NCI-H345 (cell line): ENCODE data around the gene FECH.
A peak's percentile ranks its signal among the peaks of the same experiment; 100 is the strongest.
"Not testable (repeated sequence)": the region's sequence is repeated elsewhere in the genome, so short reads cannot be mapped to it uniquely, and the experiment has no call there.

Experiments used
- DNase-seq: peaks from one replicate; lab custom pipeline; 2025; lab: John Stamatoyannopoulos, UW

FECH gene, protein sequence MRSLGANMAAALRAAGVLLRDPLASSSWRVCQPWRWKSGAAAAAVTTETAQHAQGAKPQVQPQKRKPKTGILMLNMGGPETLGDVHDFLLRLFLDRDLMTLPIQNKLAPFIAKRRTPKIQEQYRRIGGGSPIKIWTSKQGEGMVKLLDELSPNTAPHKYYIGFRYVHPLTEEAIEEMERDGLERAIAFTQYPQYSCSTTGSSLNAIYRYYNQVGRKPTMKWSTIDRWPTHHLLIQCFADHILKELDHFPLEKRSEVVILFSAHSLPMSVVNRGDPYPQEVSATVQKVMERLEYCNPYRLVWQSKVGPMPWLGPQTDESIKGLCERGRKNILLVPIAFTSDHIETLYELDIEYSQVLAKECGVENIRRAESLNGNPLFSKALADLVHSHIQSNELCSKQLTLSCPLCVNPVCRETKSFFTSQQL

GRCh38 chr18:57586251-57587049, at the start of gene FECH:
Gene FECH (minus strand): TSS chr18:57586702. CDS start chr18:57586620, 82 bp downstream.
- peak; percentile 68 for DNase-seq

DNA sequence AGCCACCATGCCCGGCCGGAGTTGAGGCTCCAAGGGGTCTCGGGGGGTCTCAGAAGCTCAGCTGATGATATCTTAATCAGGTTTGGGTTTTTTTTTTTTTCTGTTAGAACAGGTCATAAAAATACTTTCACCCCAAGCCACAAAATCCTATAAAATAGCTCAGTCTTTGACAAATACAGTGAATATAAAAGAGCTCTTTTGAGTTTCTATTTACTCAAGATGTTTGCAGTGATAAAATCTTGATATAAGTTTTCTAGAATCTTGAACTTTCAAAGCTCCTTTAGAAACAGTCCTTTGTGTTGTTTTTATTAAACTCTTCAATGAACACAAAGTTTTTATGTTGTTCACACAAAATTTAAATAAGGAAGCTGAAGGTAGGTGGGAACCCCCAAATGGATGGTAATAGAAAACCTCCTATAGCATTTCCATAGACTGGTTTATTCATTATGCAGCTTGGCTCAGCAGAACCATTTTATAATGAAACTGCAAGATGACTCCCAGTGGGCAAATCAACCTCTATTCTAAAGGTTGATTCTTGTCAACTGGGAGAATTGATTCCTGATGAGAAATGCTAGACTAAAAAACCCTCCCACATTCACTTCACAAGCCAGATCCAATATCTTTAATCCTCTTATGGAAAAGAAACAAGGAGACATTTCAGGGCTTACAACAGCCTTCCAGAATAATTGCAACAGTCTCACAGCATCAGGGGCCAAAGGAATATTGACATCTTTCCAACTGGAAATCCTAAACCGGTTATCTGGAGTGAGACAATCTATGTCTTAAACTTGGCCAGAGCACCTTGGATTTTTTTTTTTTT, 48.7 kb upstream of the FECH start:
- DNase-seq: no peak

GRCh38 chr18:57631697-57632096, 45.2 kb upstream of the FECH start:
- DNase-seq: no peak

GRCh38 chr18:57630754-57631595, 44.5 kb upstream of the FECH start:
- DNase-seq: no peak

GRCh38 chr18:57630002-57630753, 43.7 kb upstream of the FECH start:
- DNase-seq: peak; percentile 92

GRCh38 chr18:57629422-57629821, 42.9 kb upstream of the FECH start:
- DNase-seq: no peak

GRCh38 chr18:57627488-57627887, 41.0 kb upstream of the FECH start:
- DNase-seq: no peak

GRCh38 chr18:57624988-57625387, 38.5 kb upstream of the FECH start:
- no peak for DNase-seq

DNA sequence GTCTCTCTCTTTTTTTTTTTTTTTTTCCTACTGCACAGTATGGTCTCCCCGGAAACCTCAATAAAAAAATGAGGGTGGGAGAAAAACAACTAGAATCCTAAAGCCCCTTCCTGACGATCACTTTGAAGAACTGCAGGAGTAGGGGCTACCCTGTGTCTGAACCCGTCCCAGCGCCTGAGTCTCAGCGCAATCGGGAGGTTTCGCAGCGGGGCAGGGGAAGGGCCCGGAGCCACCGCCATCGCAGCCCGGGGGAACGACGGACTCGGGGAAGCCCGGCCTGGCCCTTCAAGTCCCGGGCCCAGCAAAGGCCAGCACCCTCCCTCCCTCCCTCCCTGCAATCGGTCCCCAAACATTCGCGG, 34.7 kb upstream of the FECH start:
- peak; percentile 40 for DNase-seq

- DNase-seq: no peak
Observed at GRCh38 chr18:57619876-57620275, 33.4 kb upstream of the FECH start.

- no peak for DNase-seq
Observed at GRCh38 chr18:57618910-57619309, 32.4 kb upstream of the FECH start.

DNA sequence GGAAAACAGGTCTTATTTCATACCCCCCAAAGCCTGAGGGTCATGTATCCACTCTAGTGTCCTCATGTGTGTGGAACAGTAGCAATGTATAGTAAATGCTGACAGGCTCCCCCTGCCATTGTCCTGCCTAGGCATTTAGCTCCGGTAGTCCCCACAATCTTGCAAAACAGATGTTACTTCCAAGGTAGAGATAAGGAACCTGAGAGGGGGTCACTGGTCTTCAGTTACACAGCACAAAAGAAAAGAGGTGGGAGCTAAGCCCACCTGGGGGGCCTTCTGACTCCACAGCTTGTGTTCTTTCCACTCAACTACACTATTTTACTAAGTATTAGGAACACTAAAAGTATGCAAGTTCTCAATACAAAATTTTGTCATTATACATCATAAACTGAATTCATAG, 17.4 kb upstream of the FECH start:
- DNase-seq: no peak

GRCh38 chr18:57595347-57595746, 8.8 kb upstream of the FECH start:
- DNase-seq: no peak

- DNase-seq: not testable (repeated sequence)
Observed at GRCh38 chr18:57592716-57593115, 6.2 kb upstream of the FECH start.

DNA sequence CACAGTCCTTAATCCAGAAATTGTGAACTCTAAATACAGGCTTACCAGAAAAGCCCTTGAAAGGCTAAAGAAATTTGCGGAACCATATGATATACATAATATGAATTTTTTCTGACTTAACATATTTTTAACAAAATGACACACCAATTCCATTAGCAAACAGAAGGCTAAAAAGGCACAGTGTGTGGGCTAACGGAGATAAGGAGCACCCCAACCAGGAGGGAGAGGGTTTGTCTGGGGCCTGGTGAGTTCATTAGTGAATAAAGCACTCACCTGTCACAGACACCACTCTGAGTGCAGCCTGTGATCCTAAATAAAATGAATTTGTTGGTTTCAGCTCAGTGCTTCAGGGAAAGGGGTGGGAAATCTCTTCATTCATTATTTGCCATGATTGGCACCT, 2.7 kb upstream of the FECH start:
- DNase-seq: no peak

DNA sequence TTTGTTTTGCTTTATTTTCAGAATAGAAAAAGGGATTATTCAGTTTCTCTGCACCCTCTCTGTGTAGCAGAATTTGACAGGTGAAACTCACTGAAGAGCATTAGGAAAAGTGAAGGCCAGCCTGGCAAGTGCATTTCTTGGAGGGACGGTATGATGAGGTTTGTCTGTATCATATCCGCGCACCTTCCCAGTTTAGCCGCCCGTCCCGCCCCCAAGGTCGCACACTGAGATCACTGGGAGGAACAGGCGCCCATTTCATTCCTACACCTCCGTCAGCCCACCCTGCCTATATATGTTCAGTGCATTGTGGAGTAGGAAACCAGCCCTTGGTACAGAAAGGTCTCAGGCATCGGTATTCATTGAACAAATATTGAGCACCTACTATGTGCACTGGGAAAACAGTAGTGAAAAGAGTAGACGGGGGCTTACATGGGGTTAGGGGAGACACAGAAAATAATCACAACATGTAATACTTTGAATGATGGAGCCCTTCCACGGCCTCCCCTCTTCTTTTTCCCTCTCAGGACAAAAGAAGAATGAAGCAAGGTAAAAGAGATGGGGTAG, 678 bp upstream of the FECH start:
- DNase-seq: no peak

- DNase-seq: peak; percentile 32
Observed at GRCh38 chr18:57585855-57586250, 649 bp downstream of the FECH start.

DNA sequence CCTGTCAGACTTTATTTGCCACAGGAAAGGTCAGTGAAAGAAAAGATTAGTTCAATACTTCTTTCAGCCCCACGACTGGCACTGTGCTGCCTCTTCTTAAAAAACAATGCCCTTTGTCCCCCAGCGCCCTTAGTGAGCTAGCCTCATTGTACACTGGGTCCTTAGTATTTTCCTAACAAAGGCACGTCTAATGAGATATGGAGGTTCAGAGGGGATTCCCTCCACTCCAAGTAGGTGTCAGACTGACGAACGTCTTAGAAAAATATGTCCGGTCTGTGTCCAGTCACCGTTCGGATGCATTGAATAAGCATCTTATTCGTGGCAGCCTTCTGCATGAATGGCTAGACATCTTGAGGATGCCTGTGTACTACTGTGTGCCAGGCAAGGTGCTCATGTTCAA, 1.1 kb downstream of the FECH start:
- no peak for DNase-seq

- no peak for DNase-seq
Observed at GRCh38 chr18:57584444-57584843, 2.1 kb downstream of the FECH start.

GRCh38 chr18:57583297-57583835, 3.1 kb downstream of the FECH start:
- DNase-seq: no peak
